Transverse colon (tissue), 4 donors: Measurements from ENCODE around the gene DCBLD2. TPM values are rescaled to one million over a fixed set of nuclear protein-coding genes. Genes with fewer than 3 reads are reported as not detected.
"Not testable (repeated sequence)": the region's sequence is repeated elsewhere in the genome, so short reads cannot be mapped to it uniquely, and the experiment has no call there.

ENCODE experiments used
- DNase-seq: peaks from one replicate; pipeline ENCODE4 v3.0.0-alpha.2; 2019
- H3K27ac ChIP-seq, 4 donors: fragments of 200-600 bp; sonication (generic); 2 replicates each; pipeline ENCODE4 v1.5.1; 2016 to 2018; ENCODE audit warnings: inconsistent platforms in 4 of 4
- H3K27me3 ChIP-seq: fragments of 200-600 bp; sonication (generic); 2 replicates; pipeline ENCODE4 v1.5.1; 2017; ENCODE audit warnings: inconsistent platforms
- H3K36me3 ChIP-seq, 4 donors: fragments of 200-600 bp; sonication (generic); 2 replicates each; pipeline ENCODE4 v1.5.1; 2017 to 2019; ENCODE audit warnings: inconsistent platforms in 4 of 4
- H3K4me1 ChIP-seq, 4 donors: fragments of 200-600 bp; sonication (generic); 2 replicates each; pipeline ENCODE4 v1.5.1; 2017 to 2020; ENCODE audit warnings: inconsistent platforms in 4 of 4
- H3K4me3 ChIP-seq, 4 donors: fragments of 200-600 bp; sonication (generic); 1 replicate in 1 of 4; 2 replicates in 3 of 4; pipeline versions ENCODE4 v1.5.1 to v1.6.1; 2017 to 2019; ENCODE audit warnings: inconsistent platforms in 4 of 4
- H3K9me3 ChIP-seq, 2 donors: fragments of 200-600 bp; sonication (generic); 2 replicates each; pipeline ENCODE4 v1.5.1; 2017 to 2019; ENCODE audit warnings: inconsistent platforms in 2 of 2
- EP300 ChIP-seq: sonication (generic); formaldehyde crosslinking; IDR thresholded peaks from one replicate; pipeline ENCODE4 v1.6.1; 2017; ENCODE audit warnings: antibody characterized with exemption, low read depth
- POLR2A ChIP-seq: fragments of 450-650 bp; IDR thresholded peaks from one replicate; pipeline ENCODE4 v1.6.1; 2016; ENCODE audit warnings: antibody characterized with exemption, mild to moderate bottlenecking, moderate library complexity
- POLR2AphosphoS5 ChIP-seq, 3 donors: sonication (generic); formaldehyde crosslinking; IDR thresholded peaks; one replicate each; pipeline ENCODE4 v1.6.1; 2016; ENCODE audit warnings: antibody characterized with exemption in 3 of 3
- WGBS, 2 donors: methylation state at CpG; one replicate each; pipeline ENCODE4 v1.1.5; 2018; ENCODE audit warnings: low coverage in 1 of 2; 5-methylcytosine and 5-hydroxymethylcytosine counted together
- in situ Hi-C, 4 donors: fragments of 200-750 bp; cut with MboI; loops; one replicate each; pipeline versions ENCODE4 v1.15.0 to v1.15.1; 2017; ENCODE audit warnings: low sequenced_read_pairs in 3 of 4, low pct_ligation_motif_present in 1 of 4, low pct_unique_long_range_greater_than_20kb in 1 of 4
- intact Hi-C: fragments of 100-400 bp; cut with DNase I; formaldehyde crosslinking; loops from one replicate; pipeline ENCODE4 v1.15.1; 2023; ENCODE audit warnings: low total_unique reads
- total RNA-seq, 4 donors: library from RNA; depleted of rRNA; stranded (reverse); fragments of >200 nt; gene quantifications; one replicate each; pipeline ENCODE4 v1.1.0, GENCODE V29; 2016
- TF ChIP-seq, protein P1 (sequence below), 5 experiments: fragments of 200-600 bp in 3 of 5; fragments of 450-650 bp in 2 of 5; sonication (generic) in 3 of 5; IDR thresholded peaks; 1 replicate in 2 of 5; 2 replicates in 3 of 5; pipeline ENCODE4 v1.5.1; 2016 to 2017; ENCODE audit warnings: antibody characterized with exemption in 5 of 5, inconsistent platforms in 3 of 5, mild to moderate bottlenecking in 2 of 5, moderate library complexity in 1 of 5

Gene DCBLD2
- total RNA-seq, 4 donors from 2014 or later = 14.3 to 20.6 (median 18.4) TPM

DNA sequence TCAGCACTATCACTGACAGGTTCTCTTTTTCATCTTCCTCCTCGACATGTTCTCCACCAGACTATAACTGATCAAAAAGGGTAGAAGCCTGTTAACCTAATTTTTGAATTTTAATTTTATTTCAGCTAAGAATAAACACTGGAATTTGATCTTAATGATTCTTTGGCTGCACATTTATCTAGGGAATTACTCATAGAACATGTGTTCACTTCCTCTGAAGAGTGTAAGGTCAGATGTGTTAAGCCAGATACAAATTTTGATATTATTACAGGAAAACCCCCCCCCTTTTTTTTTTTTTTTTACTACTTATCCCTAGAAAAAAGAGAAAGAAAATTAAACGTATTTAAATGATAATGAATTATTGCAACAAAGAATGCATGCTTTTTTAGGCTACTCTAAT lies 15.0 kb downstream of the DCBLD2 start:
- Histone ChIP-seq H3K4me3 (no peak overlapping the region), H3K9me3 (no peaks in the 10 kb centered on the region), H3K27me3 (no peaks in the 10 kb centered on the region), H3K4me1 (peaks cover 3 to 34% (median 12%) of the 10 kb centered on the region in 4 donors), H3K27ac (no peak overlapping the region), H3K36me3 (peaks cover 0 to 3% (median 0%) of the 10 kb centered on the region in 4 donors)
- DNase-seq = no peak
- WGBS, 2 donors = 67 to 69% methylated on average over 2 of the region's 2 CpGs
- in situ Hi-C loops (no loop called here), intact Hi-C loops (no loop called here)
- TF ChIP-seq, protein P1, sequence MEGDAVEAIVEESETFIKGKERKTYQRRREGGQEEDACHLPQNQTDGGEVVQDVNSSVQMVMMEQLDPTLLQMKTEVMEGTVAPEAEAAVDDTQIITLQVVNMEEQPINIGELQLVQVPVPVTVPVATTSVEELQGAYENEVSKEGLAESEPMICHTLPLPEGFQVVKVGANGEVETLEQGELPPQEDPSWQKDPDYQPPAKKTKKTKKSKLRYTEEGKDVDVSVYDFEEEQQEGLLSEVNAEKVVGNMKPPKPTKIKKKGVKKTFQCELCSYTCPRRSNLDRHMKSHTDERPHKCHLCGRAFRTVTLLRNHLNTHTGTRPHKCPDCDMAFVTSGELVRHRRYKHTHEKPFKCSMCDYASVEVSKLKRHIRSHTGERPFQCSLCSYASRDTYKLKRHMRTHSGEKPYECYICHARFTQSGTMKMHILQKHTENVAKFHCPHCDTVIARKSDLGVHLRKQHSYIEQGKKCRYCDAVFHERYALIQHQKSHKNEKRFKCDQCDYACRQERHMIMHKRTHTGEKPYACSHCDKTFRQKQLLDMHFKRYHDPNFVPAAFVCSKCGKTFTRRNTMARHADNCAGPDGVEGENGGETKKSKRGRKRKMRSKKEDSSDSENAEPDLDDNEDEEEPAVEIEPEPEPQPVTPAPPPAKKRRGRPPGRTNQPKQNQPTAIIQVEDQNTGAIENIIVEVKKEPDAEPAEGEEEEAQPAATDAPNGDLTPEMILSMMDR (IDR thresholded peaks at IDR 0.05) = no peak
- TF ChIP-seq EP300 (no peak), POLR2AphosphoS5 (IDR thresholded peaks at IDR 0.05) (no peak), POLR2A (no peak)

DNA sequence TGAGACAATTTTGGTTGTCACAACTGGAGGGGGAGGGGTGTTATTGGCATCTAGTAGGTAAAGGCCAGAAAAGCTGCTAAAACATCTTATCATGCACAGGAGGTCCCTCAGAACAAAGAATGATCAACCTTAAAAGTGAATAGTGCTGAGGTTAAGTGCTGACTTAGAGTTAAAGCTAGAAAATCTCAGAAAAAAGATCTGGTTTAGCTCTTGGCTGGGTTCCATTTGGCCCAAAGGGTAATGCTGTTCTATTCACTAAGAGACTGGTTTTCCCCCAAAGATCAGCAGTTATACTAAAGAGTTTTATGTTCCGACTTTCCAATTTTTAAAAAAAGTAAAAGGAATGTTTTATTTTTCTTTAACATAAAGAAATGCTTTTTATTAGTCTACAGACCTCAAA lies 15.6 kb downstream of the DCBLD2 start:
- H3K27me3 ChIP-seq = no peaks in the 10 kb centered on the region
- H3K4me3 ChIP-seq = no peak overlapping the region
- WGBS, 2 donors = 68 to 100% methylated on average over 1 of the region's 1 CpG
- H3K4me1 ChIP-seq = peaks cover 3 to 27% (median 9%) of the 10 kb centered on the region in 4 donors
- H3K27ac ChIP-seq = no peak overlapping the region
- intact Hi-C loops = no loop called here
- peaks cover 0 to 4% (median 0%) of the 10 kb centered on the region in 4 donors for H3K36me3 ChIP-seq
- in situ Hi-C loops = no loop called here
- TF ChIP-seq POLR2A (no peak), POLR2AphosphoS5 (IDR thresholded peaks at IDR 0.05) (no peak), EP300 (no peak)
- TF ChIP-seq, protein P1 (IDR thresholded peaks at IDR 0.05) = no peak
- no peaks in the 10 kb centered on the region for H3K9me3 ChIP-seq
- DNase-seq = no peak

DNA sequence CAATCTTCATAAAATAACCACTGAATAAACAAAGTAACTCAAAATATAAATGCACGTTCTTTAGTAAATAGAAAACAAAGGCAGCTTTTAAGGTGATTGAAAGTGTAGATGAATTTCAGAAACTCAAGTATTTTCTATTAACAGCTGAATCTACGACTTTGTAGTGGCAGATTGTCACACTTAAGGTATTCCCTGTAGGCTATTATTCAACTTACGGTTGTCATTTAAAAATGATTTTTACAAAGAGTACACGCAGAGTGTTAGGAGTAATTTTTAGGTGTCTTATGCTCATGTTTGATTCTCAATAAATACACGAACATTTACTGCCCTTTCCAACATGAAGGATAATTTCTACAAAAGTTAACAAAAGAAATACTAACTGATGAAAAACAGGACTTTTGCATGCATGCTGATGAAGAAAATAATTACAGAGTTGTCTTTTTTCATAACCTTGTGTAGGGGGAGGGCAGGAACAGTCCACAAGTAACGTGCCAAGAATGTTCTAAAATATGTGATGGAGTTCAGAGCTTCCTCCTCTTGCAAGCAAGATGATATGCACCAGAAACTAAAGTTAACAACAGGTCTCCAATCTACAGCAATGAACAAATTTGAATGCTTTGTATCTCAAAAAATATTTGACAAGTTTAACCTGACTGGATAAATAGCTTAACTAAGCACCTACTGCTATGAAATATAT lies 16.7 kb downstream of the DCBLD2 start:
- peaks cover 3 to 25% (median 8%) of the 10 kb centered on the region in 4 donors for H3K4me1 ChIP-seq

DNA sequence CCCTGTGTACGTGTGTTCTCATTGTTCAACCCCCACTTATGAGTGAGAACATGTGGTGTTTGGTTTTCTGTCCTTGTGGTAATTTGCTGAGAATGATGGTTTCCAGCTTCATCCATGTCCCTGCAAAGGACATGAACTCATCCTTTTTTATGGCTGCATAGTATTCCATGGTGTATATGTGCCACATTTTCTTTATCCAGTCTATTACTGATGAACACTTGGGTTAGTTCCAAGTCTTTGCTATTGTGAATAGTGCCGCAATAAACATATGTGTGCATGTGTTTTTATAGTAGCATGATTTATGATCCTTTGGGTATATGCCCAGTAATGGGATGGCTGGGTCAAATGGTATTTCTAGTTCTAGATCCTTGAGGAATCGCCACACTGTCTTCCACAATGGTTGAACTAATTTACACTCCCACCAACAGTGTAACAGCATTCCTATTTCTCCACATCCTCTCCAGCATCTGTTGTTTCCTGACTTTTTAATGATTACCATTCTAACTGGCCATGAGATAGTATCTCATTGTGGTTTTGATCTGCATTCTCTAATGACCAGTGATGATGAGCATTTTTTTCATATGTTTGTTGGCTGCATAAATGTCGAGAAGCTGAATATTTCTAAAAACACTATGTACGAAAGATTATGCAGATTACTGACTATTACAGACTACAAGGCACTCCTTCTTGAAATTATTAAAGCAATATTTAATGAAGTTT lies 18.7 kb downstream of the DCBLD2 start:
- DNase-seq, H3K36me3 ChIP-seq, H3K4me3 ChIP-seq, H3K27me3 ChIP-seq, H3K9me3 ChIP-seq, H3K27ac ChIP-seq, in situ Hi-C loops, intact Hi-C loops: not testable (repeated sequence)
- WGBS, 2 donors = 86 to 91% methylated on average over 5 of the region's 5 CpGs
- H3K4me1 ChIP-seq = peaks cover 0 to 17% (median 4%) of the 10 kb centered on the region in 4 donors

More for the DNA sequence above, 16.7 kb downstream of the DCBLD2 start:
- no peak for DNase-seq
- H3K27ac ChIP-seq = peak overlapping the region in 1 of 4 donors; percentile 17
- no peak for TF ChIP-seq POLR2A
- intact Hi-C loops (no loop called here), in situ Hi-C loops (no loop called here)
- no peaks in the 10 kb centered on the region for H3K27me3 ChIP-seq
- 55 to 57% methylated on average over 6 of the region's 6 CpGs for WGBS, 2 donors
- no peak overlapping the region for H3K4me3 ChIP-seq
- H3K36me3 ChIP-seq = peaks cover 0 to 4% (median 0%) of the 10 kb centered on the region in 4 donors
- no peaks in the 10 kb centered on the region for H3K9me3 ChIP-seq

DNA sequence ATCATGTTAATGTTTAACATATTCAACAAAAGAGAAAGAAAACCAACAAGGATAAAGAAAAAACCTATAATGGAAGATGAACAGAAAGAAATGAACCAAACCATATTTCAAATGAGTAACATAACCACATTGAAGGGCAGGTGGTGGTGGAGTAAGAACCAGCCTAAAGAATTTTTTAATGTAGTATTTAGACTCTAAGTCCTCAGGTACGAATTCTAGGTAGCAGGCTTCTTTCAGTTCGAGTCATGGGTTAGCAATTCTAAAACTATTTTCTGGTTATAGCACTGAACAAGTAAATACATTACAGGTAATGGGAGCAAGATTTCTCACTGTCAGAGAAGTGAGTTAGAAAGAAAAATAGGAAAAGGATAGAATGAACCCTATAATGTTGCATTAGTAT lies 24.4 kb downstream of the DCBLD2 start:
- no peak overlapping the region for H3K27ac ChIP-seq
- H3K4me3 ChIP-seq = no peak overlapping the region
- TF ChIP-seq EP300 (no peak), POLR2AphosphoS5 (IDR thresholded peaks at IDR 0.05) (no peak), POLR2A (no peak)
- TF ChIP-seq, protein P1 (IDR thresholded peaks at IDR 0.05) = no peak
- intact Hi-C loops (no loop called here), in situ Hi-C loops (no loop called here)
- no peak for DNase-seq
- H3K9me3 ChIP-seq = no peaks in the 10 kb centered on the region
- peaks cover 0 to 4% (median 0%) of the 10 kb centered on the region in 4 donors for H3K36me3 ChIP-seq
- no peaks in the 10 kb centered on the region for H3K27me3 ChIP-seq
- no peaks in the 10 kb centered on the region for H3K4me1 ChIP-seq
- WGBS, 2 donors = 75 to 89% methylated on average over 2 of the region's 2 CpGs
